HG02981 (cell line): Measurements from ENCODE around the gene STMN3.

Source experiments
- ATAC-seq: cut with Tn5 transposase; IDR thresholded peaks from one replicate; pipeline ENCODE4 v1.9.1; 2021; ENCODE audit warnings: mild to moderate bottlenecking, moderate library complexity; ENCODE audit not compliant: unreplicated experiment

STMN3 gene

GRCh38 chr20:63591147-63591533, 62.1 kb downstream of the STMN3 start:
- ATAC-seq: no peak

- ATAC-seq: no peak
These were observed 62.7 kb downstream of the STMN3 start for GRCh38 chr20:63590218-63591146.
